ENCODE data around the gene TOM1L2. TPM values are rescaled to one million over a fixed set of nuclear protein-coding genes. Genes with fewer than 3 reads are reported as not detected.

TOM1L2 gene
- total RNA-seq, 1 experiment from 2014 or later: 45.2 TPM

GRCh38 chr17:17797119-17797809, 174.9 kb downstream of the TOM1L2 start:
- Histone ChIP-seq H3K9me3 (ENCODE audit: control insufficient read depth, insufficient read depth, low read depth, low read length) (no peaks in the 10 kb centered on the region), H3K27me3 (ENCODE audit: control insufficient read depth, insufficient read depth, low read length) (no peaks in the 10 kb centered on the region), H3K4me3 (ENCODE audit: low read depth in 2 of 2, low read length in 2 of 2) (no peak overlapping the region), H3K4me1 (ENCODE audit: control insufficient read depth, insufficient read depth, low read length) (no peaks in the 10 kb centered on the region; the same call in 1 of the 2 replicates), H3K36me3 (ENCODE audit: control insufficient read depth, insufficient read depth, low read length) (no peaks in the 10 kb centered on the region), H3K27ac (ENCODE audit: low read length) (no peak overlapping the region)
- POLR2A ChIA-PET: no interaction called here
- ATAC-seq (no peak), DNase-seq (ENCODE audit: low read depth, low spot score) (no peak)
- in situ Hi-C loops (cut with HindIII; ENCODE audit: low pct_unique_long_range_greater_than_20kb, low sequenced_read_pairs): no loop called here
- TSS peak; percentile 64 for BruUV-seq (replicated peaks)
- CTCF ChIA-PET: no interaction called here
- intact Hi-C loops (cut with micrococcal nuclease; ENCODE audit: unreplicated experiment): no loop called here
- TF ChIP-seq REST (IDR thresholded peaks at IDR 0.05; ENCODE audit: insufficient read depth in 1 of 2, low read depth in 2 of 2, low read length in 1 of 2): no peak
- no peak for TF ChIP-seq POLR2AphosphoS5 (IDR thresholded peaks at IDR 0.05; ENCODE audit: low read depth, low read length)
- no peak for TF ChIP-seq SIN3A (IDR thresholded peaks at IDR 0.05; ENCODE audit: borderline replicate concordance, insufficient read depth, low read depth, low read length)
- no peak for TF ChIP-seq CTCF (IDR thresholded peaks at IDR 0.05)
- no peak for TF ChIP-seq TCF7L2 (IDR thresholded peaks at IDR 0.05; ENCODE audit: low read depth, low read length)

GRCh38 chr17:17796787-17797061, 175.5 kb downstream of the TOM1L2 start:
- no peak overlapping the region for H3K27ac ChIP-seq (ENCODE audit: low read length)
- H3K9me3 ChIP-seq (ENCODE audit: control insufficient read depth, insufficient read depth, low read depth, low read length): no peaks in the 10 kb centered on the region
- H3K4me3 ChIP-seq (ENCODE audit: low read depth in 2 of 2, low read length in 2 of 2): no peak overlapping the region
- TF ChIP-seq REST (IDR thresholded peaks at IDR 0.05; ENCODE audit: insufficient read depth in 1 of 2, low read depth in 2 of 2, low read length in 1 of 2) (no peak), TCF7L2 (IDR thresholded peaks at IDR 0.05; ENCODE audit: low read depth, low read length) (no peak), CTCF (IDR thresholded peaks at IDR 0.05) (no peak), SIN3A (IDR thresholded peaks at IDR 0.05; ENCODE audit: borderline replicate concordance, insufficient read depth, low read depth, low read length) (no peak), POLR2AphosphoS5 (IDR thresholded peaks at IDR 0.05; ENCODE audit: low read depth, low read length) (no peak)
- no peak for DNase-seq (ENCODE audit: low read depth, low spot score)
- ChIA-PET CTCF (no interaction called here), POLR2A (no interaction called here)
- no TSS peak for BruUV-seq (replicated peaks)
- no peaks in the 10 kb centered on the region for H3K27me3 ChIP-seq (ENCODE audit: control insufficient read depth, insufficient read depth, low read length)
- in situ Hi-C loops (cut with HindIII; ENCODE audit: low pct_unique_long_range_greater_than_20kb, low sequenced_read_pairs) (no loop called here), intact Hi-C loops (cut with micrococcal nuclease; ENCODE audit: unreplicated experiment) (no loop called here)
- H3K4me1 ChIP-seq (ENCODE audit: control insufficient read depth, insufficient read depth, low read length): peaks cover 1% of the 10 kb centered on the region; the same call in 1 of the 2 replicates
- ATAC-seq: no peak
- H3K36me3 ChIP-seq (ENCODE audit: control insufficient read depth, insufficient read depth, low read length): no peaks in the 10 kb centered on the region

Data from Panc1 (cell line).